SK-N-SH treated with all-trans-retinoic acid at 6 μM for 48 hours (cell line): ENCODE results near the gene STRBP.

Experiments used
- ATAC-seq: fragments of 200-7000 bp; cut with Tn5 transposase; 3 replicates; pipeline ENCODE4 v1.9.1; 2020; ENCODE audit warnings: mild to moderate bottlenecking, moderate library complexity
- ARNTL ChIP-seq: fragments of 450-650 bp; formaldehyde crosslinking; IDR thresholded peaks from 2 replicates; pipeline ENCODE4 v1.5.0; 2020; ENCODE audit warnings: low read depth, mild to moderate bottlenecking, moderate library complexity, borderline replicate concordance
- BACH2 ChIP-seq: fragments of 250-450 bp; sonication (Bioruptor Pico); IDR thresholded peaks from 2 replicates; pipeline ENCODE4 v1.9.0; 2021; ENCODE audit warnings: mild to moderate bottlenecking, borderline replicate concordance
- CREB5 ChIP-seq: fragments of 250-450 bp; sonication (Bioruptor Pico); IDR thresholded peaks from 2 replicates; pipeline ENCODE4 v1.5.1; 2020; ENCODE audit warnings: low read depth, mild to moderate bottlenecking, moderate library complexity
- CSDC2 ChIP-seq: fragments of 250-450 bp; sonication (Bioruptor Pico); IDR thresholded peaks from 2 replicates; pipeline ENCODE4 v1.5.0; 2020; ENCODE audit warnings: mild to moderate bottlenecking, moderate library complexity
- CSRNP3 ChIP-seq: fragments of 250-450 bp; sonication (Bioruptor Pico); IDR thresholded peaks from 2 replicates; pipeline ENCODE4 v1.5.1; 2021; ENCODE audit warnings: mild to moderate bottlenecking, moderate library complexity
- ESRRG ChIP-seq: fragments of 250-450 bp; sonication (Bioruptor Pico); IDR thresholded peaks from 2 replicates; pipeline ENCODE4 v1.6.1; 2021; ENCODE audit warnings: mild to moderate bottlenecking
- GLIS3 ChIP-seq: fragments of 250-450 bp; sonication (Bioruptor Pico); IDR thresholded peaks from 2 replicates; pipeline ENCODE4 v1.5.0; 2020; ENCODE audit warnings: mild to moderate bottlenecking, moderate library complexity
- OSR1 ChIP-seq: fragments of 250-450 bp; sonication (Bioruptor Pico); IDR thresholded peaks from 2 replicates; pipeline ENCODE4 v1.8.0; 2022; ENCODE audit warnings: moderate library complexity, mild to moderate bottlenecking, inconsistent platforms
- POU6F1 ChIP-seq: fragments of 250-450 bp; sonication (Bioruptor Pico); IDR thresholded peaks from 2 replicates; pipeline ENCODE4 v1.8.0; 2021; ENCODE audit warnings: low read depth, mild to moderate bottlenecking, moderate library complexity, borderline replicate concordance
- PPARA ChIP-seq: fragments of 250-450 bp; sonication (Bioruptor Pico); IDR thresholded peaks from 2 replicates; pipeline ENCODE4 v1.5.0; 2020; ENCODE audit warnings: mild to moderate bottlenecking, borderline replicate concordance
- RARB ChIP-seq: fragments of 250-450 bp; sonication (Bioruptor Pico); IDR thresholded peaks from 2 replicates; pipeline ENCODE4 v1.8.0; 2021; ENCODE audit warnings: mild to moderate bottlenecking, moderate library complexity
- TCF4 ChIP-seq: fragments of 250-450 bp; sonication (Bioruptor Pico); IDR thresholded peaks from 2 replicates; pipeline ENCODE4 v1.8.0; 2021; ENCODE audit warnings: mild to moderate bottlenecking, moderate library complexity, borderline replicate concordance
- TOX ChIP-seq: fragments of 250-450 bp; sonication (Bioruptor Pico); IDR thresholded peaks from 2 replicates; pipeline ENCODE4 v1.8.0; 2021; ENCODE audit warnings: mild to moderate bottlenecking, moderate library complexity, borderline replicate concordance
- TSHZ2 ChIP-seq: fragments of 250-450 bp; sonication (Bioruptor Pico); IDR thresholded peaks from 2 replicates; pipeline ENCODE4 v1.5.0; 2020; ENCODE audit warnings: mild to moderate bottlenecking, moderate library complexity
- ZFP3 ChIP-seq: fragments of 250-450 bp; sonication (Bioruptor Pico); IDR thresholded peaks from 2 replicates; pipeline ENCODE4 v1.5.0; 2020; ENCODE audit warnings: mild to moderate bottlenecking, moderate library complexity
- ZFP30 ChIP-seq: fragments of 450-650 bp; formaldehyde crosslinking; IDR thresholded peaks from 2 replicates; pipeline ENCODE4 v1.5.0; 2022; ENCODE audit warnings: mild to moderate bottlenecking, moderate library complexity
- ZNF565 ChIP-seq: fragments of 450-650 bp; formaldehyde crosslinking; conservative IDR thresholded peaks from 2 replicates; pipeline ENCODE4 v1.5.0; 2020; ENCODE audit warnings: low read depth, mild to moderate bottlenecking, moderate library complexity
- ZNF70 ChIP-seq: fragments of 450-650 bp; formaldehyde crosslinking; IDR thresholded peaks from 2 replicates; pipeline ENCODE4 v1.5.0; 2020; ENCODE audit warnings: mild to moderate bottlenecking, moderate library complexity
- ZNF8 ChIP-seq: fragments of 450-650 bp; formaldehyde crosslinking; IDR thresholded peaks from 2 replicates; pipeline ENCODE4 v1.5.0; 2020; ENCODE audit warnings: mild to moderate bottlenecking, moderate library complexity

Gene STRBP

GRCh38 chr9:123132696-123133095, 135.7 kb downstream of the STRBP start (continued):
- no peak for TF ChIP-seq TSHZ2 (CRISPR knock-in tag)

GRCh38 chr9:123131993-123132392, 136.4 kb downstream of the STRBP start:
- no peak for ATAC-seq
- TF ChIP-seq ZNF70 (CRISPR knock-in tag), result no peak
- no peak for TF ChIP-seq ZNF565 (CRISPR knock-in tag)
- TF ChIP-seq ARNTL (CRISPR knock-in tag), result no peak
- no peak for TF ChIP-seq TSHZ2 (CRISPR knock-in tag)
- TF ChIP-seq PPARA (CRISPR knock-in tag), result no peak
- TF ChIP-seq TCF4, result no peak
- no peak for TF ChIP-seq ESRRG (CRISPR knock-in tag)
- TF ChIP-seq ZFP30 (CRISPR knock-in tag), result no peak
- no peak for TF ChIP-seq RARB (CRISPR knock-in tag)
- TF ChIP-seq GLIS3 (CRISPR knock-in tag), result no peak
- no peak for TF ChIP-seq ZNF8 (CRISPR knock-in tag)
- TF ChIP-seq CSRNP3 (CRISPR knock-in tag), result no peak
- no peak for TF ChIP-seq TOX (CRISPR knock-in tag)
- TF ChIP-seq CSDC2 (CRISPR knock-in tag), result no peak
- TF ChIP-seq ZFP3 (CRISPR knock-in tag), result no peak
- no peak for TF ChIP-seq BACH2 (CRISPR knock-in tag)
- TF ChIP-seq OSR1 (CRISPR knock-in tag), result no peak
- TF ChIP-seq POU6F1, result no peak
- no peak for TF ChIP-seq CREB5 (CRISPR knock-in tag)

GRCh38 chr9:123131258-123131657, 137.1 kb downstream of the STRBP start:
- TF ChIP-seq ZNF565 (CRISPR knock-in tag) (no peak), ZFP3 (CRISPR knock-in tag) (peak; percentile 99), PPARA (CRISPR knock-in tag) (no peak)
- ATAC-seq, result peak; percentile 93

GRCh38 chr9:123129423-123129822, 139.0 kb downstream of the STRBP start:
- no peak for ATAC-seq
- TF ChIP-seq ZNF70 (CRISPR knock-in tag) (no peak), TCF4 (no peak), RARB (CRISPR knock-in tag) (no peak), BACH2 (CRISPR knock-in tag) (no peak), ARNTL (CRISPR knock-in tag) (no peak), ZNF8 (CRISPR knock-in tag) (no peak), TOX (CRISPR knock-in tag) (no peak), ZFP3 (CRISPR knock-in tag) (no peak), OSR1 (CRISPR knock-in tag) (no peak), CSDC2 (CRISPR knock-in tag) (no peak), CSRNP3 (CRISPR knock-in tag) (no peak)
